ENCODE results near the gene EEA1. TPM values are rescaled to one million over a fixed set of nuclear protein-coding genes. Genes with fewer than 3 reads are reported as not detected.

EEA1 gene
- total and polyA plus RNA-seq, 2 of the 8 experiments (the other 6 are each of a cell fraction or from before 2014, with no cell fraction given), result 1.0 to 18.8 TPM

- WGBS, 2 experiments (ENCODE audit: extremely low coverage in 1 of 2, insufficient coverage in 1 of 2, insufficient read length in 1 of 2, insufficient replicate concordance in 2 of 2, low coverage in 1 of 2, low lambda C conversion rate in 2 of 2, missing lambda C conversion rate in 1 of 2), result 84% methylated on average over 3 of the region's 3 CpGs; no CpG with 5 or more reads in 1 of the 2 experiments
- Histone ChIP-seq H3K4me2 (ENCODE audit: insufficient read depth in 1 of 2, low read depth in 2 of 2, low read length in 2 of 2) (no peak overlapping the region), H2BK12ac (ENCODE audit: low read depth, low read length) (no peak overlapping the region), H3K23ac (ENCODE audit: insufficient read length) (no peak overlapping the region), H2BK5ac (ENCODE audit: low read depth, low read length) (no peak overlapping the region), H3K18ac (ENCODE audit: extremely low read depth, low read length) (no peak overlapping the region), H3K27me3 (replicated peaks in 1 of 4; ENCODE audit: control insufficient read depth in 3 of 4, extremely low read depth in 1 of 4, insufficient read depth in 3 of 4, low read length in 3 of 4) (no peaks in the 10 kb centered on the region), H3K79me1 (ENCODE audit: low read depth, low read length) (no peaks in the 10 kb centered on the region), H3K56ac (replicated peaks; ENCODE audit: insufficient read length, low read depth, low read length) (peak overlapping the region; percentile 16), H2AK5ac (ENCODE audit: low read depth, low read length) (no peak overlapping the region), H3K14ac (ENCODE audit: insufficient read length) (no peak overlapping the region), H3K9ac (replicated peaks in 1 of 4; ENCODE audit: extremely low read depth in 1 of 4, low read depth in 3 of 4, low read length in 3 of 4) (no peak overlapping the region), H4K8ac (ENCODE audit: extremely low read depth, insufficient read depth, low read length) (no peak overlapping the region), H4K5ac (ENCODE audit: insufficient read length, low read depth, low read length) (no peak overlapping the region), H3K23me2 (ENCODE audit: low read depth, low read length) (no peaks in the 10 kb centered on the region), H3K4me1 (replicated peaks in 1 of 4; ENCODE audit: control insufficient read depth in 3 of 4, insufficient read depth in 4 of 4, low read length in 3 of 4) (no peaks in the 10 kb centered on the region), H3K27ac (ENCODE audit: low read depth, low read length) (no peak overlapping the region), H4K91ac (replicated peaks; ENCODE audit: insufficient read length, low read length) (no peak overlapping the region), H3K36me3 (ENCODE audit: control insufficient read depth in 2 of 4, insufficient read depth in 4 of 4, low read length in 3 of 4) (peaks cover 0 to 3% (median 0%) of the 10 kb centered on the region in 4 experiments; a peak in 1 of 8 replicates), H3K79me2 (ENCODE audit: control insufficient read depth in 1 of 2, insufficient read depth in 2 of 2, low read length in 2 of 2) (no peaks in the 10 kb centered on the region), H3K9me3 (ENCODE audit: insufficient read depth in 2 of 2, low read depth in 1 of 2, low read length in 1 of 2) (no peaks in the 10 kb centered on the region), H3K4me3 (ENCODE audit: extremely low read depth in 1 of 4, insufficient read depth in 2 of 4, low read depth in 3 of 4, low read length in 4 of 4) (no peak overlapping the region), H2BK15ac (ENCODE audit: low read length) (no peak overlapping the region), H2BK120ac (replicated peaks; ENCODE audit: low read depth, low read length) (no peak overlapping the region), H2AFZ (ENCODE audit: low read length) (no peak overlapping the region), H2BK20ac (ENCODE audit: low read length) (no peak overlapping the region), H4K20me1 (replicated peaks in 1 of 2; ENCODE audit: control insufficient read depth in 1 of 2, insufficient read depth in 2 of 2, low read length in 2 of 2) (no peaks in the 10 kb centered on the region), H3K4ac (replicated peaks; ENCODE audit: insufficient read length, low read depth, low read length) (no peak overlapping the region)
- FAIRE-seq (no peak), DNase-seq (ENCODE audit: low read depth in 1 of 2, low spot score in 2 of 2) (no peak)
- POLR2A ChIA-PET (ENCODE audit: partially characterized antibody), result no interaction called here
- CTCF ChIA-PET (ENCODE audit: partially characterized antibody), result interaction anchor here (1.3 to 1.5 kb wide), 2 partner anchors 104 to 121 kb away, joined by 4 read pairs; no protein-coding TSS in a partner anchor
- TF ChIP-seq GABPA (IDR thresholded peaks at IDR 0.05; ENCODE audit: borderline replicate concordance, insufficient read depth, low read length) (no peak), MAX (IDR thresholded peaks at IDR 0.05) (no peak), CREB1 (IDR thresholded peaks at IDR 0.05) (no peak), SUZ12 (IDR thresholded peaks at IDR 0.05; ENCODE audit: low read length) (no peak), CEBPB (IDR thresholded peaks at IDR 0.05; ENCODE audit: low read depth, low read length) (no peak), RFX5 (IDR thresholded peaks at IDR 0.05; ENCODE audit: borderline replicate concordance, low read depth, low read length) (no peak), KDM1A (IDR thresholded peaks at IDR 0.05; ENCODE audit: borderline replicate concordance, low read length) (no peak), E2F6 (IDR thresholded peaks at IDR 0.05) (no peak), SIRT6 (IDR thresholded peaks at IDR 0.05; ENCODE audit: low read length) (no peak), RBBP5 (IDR thresholded peaks at IDR 0.05; ENCODE audit: borderline replicate concordance, low read depth, low read length) (no peak), YY1 (IDR thresholded peaks at IDR 0.05; ENCODE audit: low read depth, low read length) (no peak), CHD2 (IDR thresholded peaks at IDR 0.05; ENCODE audit: low read length) (no peak), BACH1 (IDR thresholded peaks at IDR 0.05; ENCODE audit: low read length) (no peak), ZNF274 (IDR thresholded peaks at IDR 0.05; ENCODE audit: borderline replicate concordance, extremely low read depth, low read length) (no peak)
These were observed 108.0 kb downstream of the EEA1 start for GRCh38 chr12:92821142-92821541.

All from H1 (cell line).